ENCODE measurements around the gene NOMO2.
"Not testable (repeated sequence)": the region's sequence is repeated elsewhere in the genome, so short reads cannot be mapped to it uniquely, and the experiment has no call there.

- not testable (repeated sequence) for TF ChIP-seq ZNF416 (CRISPR knock-in tag; IDR thresholded peaks at IDR 0.05); ETV6 (CRISPR knock-in tag; IDR thresholded peaks at IDR 0.05); USF2 (CRISPR knock-in tag; IDR thresholded peaks at IDR 0.05); ZNF138 (CRISPR knock-in tag; conservative IDR thresholded peaks at IDR 0.05); CTCF (IDR thresholded peaks at IDR 0.05); NFE2L1 (CRISPR knock-in tag; IDR thresholded peaks at IDR 0.05); FOXP1 (CRISPR knock-in tag; IDR thresholded peaks at IDR 0.05; ENCODE audit: borderline replicate concordance); SMAD4 (CRISPR knock-in tag; IDR thresholded peaks at IDR 0.05); NFATC4 (CRISPR knock-in tag; IDR thresholded peaks at IDR 0.05); ELF4 (CRISPR knock-in tag; IDR thresholded peaks at IDR 0.05; ENCODE audit: low read depth)
- TF ChIP-seq, protein P1, sequence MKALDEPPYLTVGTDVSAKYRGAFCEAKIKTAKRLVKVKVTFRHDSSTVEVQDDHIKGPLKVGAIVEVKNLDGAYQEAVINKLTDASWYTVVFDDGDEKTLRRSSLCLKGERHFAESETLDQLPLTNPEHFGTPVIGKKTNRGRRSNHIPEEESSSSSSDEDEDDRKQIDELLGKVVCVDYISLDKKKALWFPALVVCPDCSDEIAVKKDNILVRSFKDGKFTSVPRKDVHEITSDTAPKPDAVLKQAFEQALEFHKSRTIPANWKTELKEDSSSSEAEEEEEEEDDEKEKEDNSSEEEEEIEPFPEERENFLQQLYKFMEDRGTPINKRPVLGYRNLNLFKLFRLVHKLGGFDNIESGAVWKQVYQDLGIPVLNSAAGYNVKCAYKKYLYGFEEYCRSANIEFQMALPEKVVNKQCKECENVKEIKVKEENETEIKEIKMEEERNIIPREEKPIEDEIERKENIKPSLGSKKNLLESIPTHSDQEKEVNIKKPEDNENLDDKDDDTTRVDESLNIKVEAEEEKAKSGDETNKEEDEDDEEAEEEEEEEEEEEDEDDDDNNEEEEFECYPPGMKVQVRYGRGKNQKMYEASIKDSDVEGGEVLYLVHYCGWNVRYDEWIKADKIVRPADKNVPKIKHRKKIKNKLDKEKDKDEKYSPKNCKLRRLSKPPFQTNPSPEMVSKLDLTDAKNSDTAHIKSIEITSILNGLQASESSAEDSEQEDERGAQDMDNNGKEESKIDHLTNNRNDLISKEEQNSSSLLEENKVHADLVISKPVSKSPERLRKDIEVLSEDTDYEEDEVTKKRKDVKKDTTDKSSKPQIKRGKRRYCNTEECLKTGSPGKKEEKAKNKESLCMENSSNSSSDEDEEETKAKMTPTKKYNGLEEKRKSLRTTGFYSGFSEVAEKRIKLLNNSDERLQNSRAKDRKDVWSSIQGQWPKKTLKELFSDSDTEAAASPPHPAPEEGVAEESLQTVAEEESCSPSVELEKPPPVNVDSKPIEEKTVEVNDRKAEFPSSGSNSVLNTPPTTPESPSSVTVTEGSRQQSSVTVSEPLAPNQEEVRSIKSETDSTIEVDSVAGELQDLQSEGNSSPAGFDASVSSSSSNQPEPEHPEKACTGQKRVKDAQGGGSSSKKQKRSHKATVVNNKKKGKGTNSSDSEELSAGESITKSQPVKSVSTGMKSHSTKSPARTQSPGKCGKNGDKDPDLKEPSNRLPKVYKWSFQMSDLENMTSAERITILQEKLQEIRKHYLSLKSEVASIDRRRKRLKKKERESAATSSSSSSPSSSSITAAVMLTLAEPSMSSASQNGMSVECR (CRISPR knock-in tag; IDR thresholded peaks at IDR 0.05; ENCODE audit: borderline replicate concordance): not testable (repeated sequence)
- TF ChIP-seq, protein P2, sequence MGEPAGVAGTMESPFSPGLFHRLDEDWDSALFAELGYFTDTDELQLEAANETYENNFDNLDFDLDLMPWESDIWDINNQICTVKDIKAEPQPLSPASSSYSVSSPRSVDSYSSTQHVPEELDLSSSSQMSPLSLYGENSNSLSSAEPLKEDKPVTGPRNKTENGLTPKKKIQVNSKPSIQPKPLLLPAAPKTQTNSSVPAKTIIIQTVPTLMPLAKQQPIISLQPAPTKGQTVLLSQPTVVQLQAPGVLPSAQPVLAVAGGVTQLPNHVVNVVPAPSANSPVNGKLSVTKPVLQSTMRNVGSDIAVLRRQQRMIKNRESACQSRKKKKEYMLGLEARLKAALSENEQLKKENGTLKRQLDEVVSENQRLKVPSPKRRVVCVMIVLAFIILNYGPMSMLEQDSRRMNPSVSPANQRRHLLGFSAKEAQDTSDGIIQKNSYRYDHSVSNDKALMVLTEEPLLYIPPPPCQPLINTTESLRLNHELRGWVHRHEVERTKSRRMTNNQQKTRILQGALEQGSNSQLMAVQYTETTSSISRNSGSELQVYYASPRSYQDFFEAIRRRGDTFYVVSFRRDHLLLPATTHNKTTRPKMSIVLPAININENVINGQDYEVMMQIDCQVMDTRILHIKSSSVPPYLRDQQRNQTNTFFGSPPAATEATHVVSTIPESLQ (CRISPR knock-in tag; IDR thresholded peaks at IDR 0.05): not testable (repeated sequence)
Measured at GRCh38 chr16:18570529-18571306, 8.8 kb upstream of the NOMO2 start.

All from WTC11 (cell line).